Activated T-helper 2 cell treated with anti-CD3 and anti-CD28 coated beads, Interferon-gamma antibody, Interleukin-2, Interleukin-4, amounts not matched to agents 10 μg/mL and 5 μg/mL and 100 μg/mL, durations not matched to agents 14 hours and 24 hours and 36 hours (primary cell): Measurements from ENCODE around the gene SRSF3. TPM values are rescaled to one million over a fixed set of nuclear protein-coding genes. Genes with fewer than 3 reads are reported as not detected.

Source experiments
- DNase-seq: peaks from one replicate; pipeline ENCODE4 v3.0.0; 2021; ENCODE audit warnings: low spot score
- H3K27ac Mint-ChIP-seq: one replicate; pipeline ENCODE4 v1.8.0; 2021; ENCODE audit warnings: mixed read lengths
- H3K27me3 Mint-ChIP-seq: one replicate; pipeline ENCODE4 v1.8.0; 2021; ENCODE audit warnings: low read depth, mixed read lengths
- H3K36me3 Mint-ChIP-seq: one replicate; pipeline ENCODE4 v1.8.0; 2021; ENCODE audit warnings: low read depth, mixed read lengths
- H3K4me1 Mint-ChIP-seq: one replicate; pipeline ENCODE4 v1.8.0; 2021; ENCODE audit warnings: low read depth, mixed read lengths
- H3K4me3 Mint-ChIP-seq: one replicate; pipeline ENCODE4 v1.8.0; 2021; ENCODE audit warnings: low read depth, mild to moderate bottlenecking, moderate library complexity, mixed read lengths
- H3K9me3 Mint-ChIP-seq: one replicate; pipeline ENCODE4 v1.8.0; 2021; ENCODE audit warnings: mixed read lengths
- intact Hi-C: fragments of 100-400 bp; cut with micrococcal nuclease; formaldehyde crosslinking; loops from one replicate; pipeline ENCODE4 v1.15.1; 2023
- total RNA-seq: library from RNA; stranded (reverse); gene quantifications from 2 replicates; pipeline ENCODE4 v1.2.3, GENCODE V29; 2022

SRSF3 gene
- 512 and 541 TPM in 2 replicates for total RNA-seq

- H3K4me1 Mint-ChIP-seq = peaks cover 26% of the 10 kb centered on the region
- H3K4me3 Mint-ChIP-seq = peak within 1 kb of the TSS; percentile 96
- H3K36me3 Mint-ChIP-seq = peaks cover 52% of the 10 kb centered on the region
- intact Hi-C loops = loop anchor here (1.0 to 10.0 kb wide), 5 partner anchors 47 to 1839 kb away; partner anchors contain the start of genes CDKN1A, SNRPC and STK38
- DNase-seq = peak; percentile 96
- no peaks in the 10 kb centered on the region for H3K9me3 Mint-ChIP-seq
- peak within 1 kb of the TSS; percentile 99 for H3K27ac Mint-ChIP-seq
- no peaks in the 10 kb centered on the region for H3K27me3 Mint-ChIP-seq
Observed at GRCh38 chr6:36594029-36594815, at the start of gene SRSF3. SRSF3 (plus strand) TSS chr6:36594362; CDS start chr6:36596763, 2,401 bp downstream.

- Mint-ChIP-seq H3K9me3 (no peaks in the 10 kb centered on the region), H3K4me1 (peaks cover 40% of the 10 kb centered on the region), H3K27ac (peak overlapping the region; percentile 95), H3K27me3 (no peaks in the 10 kb centered on the region), H3K36me3 (peaks cover 14% of the 10 kb centered on the region), H3K4me3 (peak overlapping the region; percentile 98)
- intact Hi-C loops = loop anchor here (2.0 to 5.0 kb wide), 3 partner anchors 103 to 211 kb away; partner anchors contain the start of genes CDKN1A, KCTD20 and PXT1
- DNase-seq = no peak
Observed at GRCh38 chr6:36545767-36546307, 48.3 kb upstream of the SRSF3 start.

GRCh38 chr6:36546308-36546919, 47.7 kb upstream of the SRSF3 start:
- H3K9me3 Mint-ChIP-seq = no peaks in the 10 kb centered on the region
- DNase-seq = peak; percentile 20
- H3K27ac Mint-ChIP-seq = peak overlapping the region; percentile 95
- peaks cover 11% of the 10 kb centered on the region for H3K36me3 Mint-ChIP-seq
- no peaks in the 10 kb centered on the region for H3K27me3 Mint-ChIP-seq
- peak overlapping the region; percentile 98 for H3K4me3 Mint-ChIP-seq
- intact Hi-C loops = loop anchor here (2.0 to 5.0 kb wide), 3 partner anchors 104 to 211 kb away; partner anchors contain the start of genes CDKN1A, KCTD20 and PXT1
- H3K4me1 Mint-ChIP-seq = peaks cover 37% of the 10 kb centered on the region

GRCh38 chr6:36546920-36547645, 47.1 kb upstream of the SRSF3 start, which contains the start of gene STK38:
STK38 (minus strand) TSS chr6:36547479; CDS start chr6:36540202, 7,277 bp downstream.
- H3K27me3 Mint-ChIP-seq = no peaks in the 10 kb centered on the region
- peak within 1 kb of the TSS; percentile 98 for H3K4me3 Mint-ChIP-seq
- intact Hi-C loops = loop anchor here (1.0 to 5.0 kb wide), 4 partner anchors 47 to 210 kb away; partner anchors contain the start of genes CDKN1A, KCTD20, PXT1 and SRSF3
- no peaks in the 10 kb centered on the region for H3K9me3 Mint-ChIP-seq
- H3K4me1 Mint-ChIP-seq = peaks cover 33% of the 10 kb centered on the region
- H3K27ac Mint-ChIP-seq = peak within 1 kb of the TSS; percentile 95
- H3K36me3 Mint-ChIP-seq = peaks cover 8% of the 10 kb centered on the region
- peak; percentile 85 for DNase-seq

GRCh38 chr6:36547646-36548400, 46.3 kb upstream of the SRSF3 start:
- H3K36me3 Mint-ChIP-seq = peaks cover 8% of the 10 kb centered on the region
- H3K27ac Mint-ChIP-seq = peak overlapping the region; percentile 95
- no peak for DNase-seq
- peak overlapping the region; percentile 98 for H3K4me3 Mint-ChIP-seq
- intact Hi-C loops = loop anchor here (1.0 to 5.0 kb wide), 4 partner anchors 46 to 209 kb away; partner anchors contain the start of genes CDKN1A, KCTD20, PXT1 and SRSF3
- no peaks in the 10 kb centered on the region for H3K9me3 Mint-ChIP-seq
- H3K27me3 Mint-ChIP-seq = no peaks in the 10 kb centered on the region
- peaks cover 33% of the 10 kb centered on the region for H3K4me1 Mint-ChIP-seq

- intact Hi-C loops = loop anchor here (5.0 kb wide), 2 partner anchors 129 to 209 kb away; partner anchors contain the start of gene CDKN1A
- DNase-seq = no peak
Observed at GRCh38 chr6:36548401-36548743, 45.8 kb upstream of the SRSF3 start.

GRCh38 chr6:36550473-36551000, 43.6 kb upstream of the SRSF3 start:
- H3K9me3 Mint-ChIP-seq = no peaks in the 10 kb centered on the region
- H3K4me3 Mint-ChIP-seq = no peak overlapping the region
- DNase-seq = no peak
- H3K4me1 Mint-ChIP-seq = peaks cover 16% of the 10 kb centered on the region
- intact Hi-C loops = no loop called here
- no peaks in the 10 kb centered on the region for H3K36me3 Mint-ChIP-seq
- no peaks in the 10 kb centered on the region for H3K27me3 Mint-ChIP-seq
- no peak overlapping the region for H3K27ac Mint-ChIP-seq

More at GRCh38 chr6:36548401-36548743, 45.8 kb upstream of the SRSF3 start:
- H3K27ac Mint-ChIP-seq = no peak overlapping the region
- H3K9me3 Mint-ChIP-seq = no peaks in the 10 kb centered on the region
- no peak overlapping the region for H3K4me3 Mint-ChIP-seq
- H3K4me1 Mint-ChIP-seq = peaks cover 31% of the 10 kb centered on the region
- no peaks in the 10 kb centered on the region for H3K27me3 Mint-ChIP-seq
- H3K36me3 Mint-ChIP-seq = peaks cover 6% of the 10 kb centered on the region

GRCh38 chr6:36555750-36556252, 38.4 kb upstream of the SRSF3 start:
- H3K4me3 Mint-ChIP-seq = no peak overlapping the region
- H3K36me3 Mint-ChIP-seq = no peaks in the 10 kb centered on the region
- H3K27me3 Mint-ChIP-seq = peaks cover 10% of the 10 kb centered on the region
- intact Hi-C loops = no loop called here
- no peaks in the 10 kb centered on the region for H3K4me1 Mint-ChIP-seq
- no peak overlapping the region for H3K27ac Mint-ChIP-seq
- no peaks in the 10 kb centered on the region for H3K9me3 Mint-ChIP-seq
- no peak for DNase-seq

- Mint-ChIP-seq H3K27me3 (peaks cover 14% of the 10 kb centered on the region), H3K27ac (no peak overlapping the region), H3K4me3 (no peak overlapping the region), H3K4me1 (no peaks in the 10 kb centered on the region), H3K36me3 (no peaks in the 10 kb centered on the region), H3K9me3 (no peaks in the 10 kb centered on the region)
- no peak for DNase-seq
- intact Hi-C loops = no loop called here
Observed at GRCh38 chr6:36556281-36556680, 37.9 kb upstream of the SRSF3 start.

- Mint-ChIP-seq H3K9me3 (no peaks in the 10 kb centered on the region), H3K27me3 (peaks cover 24% of the 10 kb centered on the region), H3K27ac (no peak overlapping the region), H3K4me1 (no peaks in the 10 kb centered on the region), H3K36me3 (no peaks in the 10 kb centered on the region), H3K4me3 (no peak overlapping the region)
- DNase-seq = no peak
- intact Hi-C loops = no loop called here
Observed at GRCh38 chr6:36559011-36559793, 35.0 kb upstream of the SRSF3 start.

GRCh38 chr6:36560822-36561221, 33.3 kb upstream of the SRSF3 start:
- Mint-ChIP-seq H3K36me3 (no peaks in the 10 kb centered on the region), H3K27me3 (peaks cover 23% of the 10 kb centered on the region), H3K27ac (no peak overlapping the region), H3K9me3 (no peaks in the 10 kb centered on the region), H3K4me3 (no peak overlapping the region), H3K4me1 (no peaks in the 10 kb centered on the region)
- intact Hi-C loops = no loop called here
- DNase-seq = no peak
